Tibial nerve (tissue), 3 donors: ENCODE data around the gene AAMP.

ENCODE experiments used
- POLR2A ChIP-seq, 2 donors: fragments of 450-650 bp; IDR thresholded peaks; one replicate each; pipeline ENCODE4 v1.6.1; 2017; ENCODE audit warnings: antibody characterized with exemption in 2 of 2, mild to moderate bottlenecking in 2 of 2, moderate library complexity in 2 of 2
- TF ChIP-seq, protein P1 (sequence below), 5 experiments: fragments of 200-600 bp in 3 of 5; fragments of 450-650 bp in 2 of 5; sonication (generic) in 3 of 5; IDR thresholded peaks; one replicate each; pipeline ENCODE4 v1.5.1; 2016 to 2019; ENCODE audit warnings: antibody characterized with exemption in 5 of 5, mild to moderate bottlenecking in 3 of 5, moderate library complexity in 2 of 5

GRCh38 chr2:218273908-218274249 is 3.9 kb upstream of the AAMP start:
- TF ChIP-seq, protein P1, sequence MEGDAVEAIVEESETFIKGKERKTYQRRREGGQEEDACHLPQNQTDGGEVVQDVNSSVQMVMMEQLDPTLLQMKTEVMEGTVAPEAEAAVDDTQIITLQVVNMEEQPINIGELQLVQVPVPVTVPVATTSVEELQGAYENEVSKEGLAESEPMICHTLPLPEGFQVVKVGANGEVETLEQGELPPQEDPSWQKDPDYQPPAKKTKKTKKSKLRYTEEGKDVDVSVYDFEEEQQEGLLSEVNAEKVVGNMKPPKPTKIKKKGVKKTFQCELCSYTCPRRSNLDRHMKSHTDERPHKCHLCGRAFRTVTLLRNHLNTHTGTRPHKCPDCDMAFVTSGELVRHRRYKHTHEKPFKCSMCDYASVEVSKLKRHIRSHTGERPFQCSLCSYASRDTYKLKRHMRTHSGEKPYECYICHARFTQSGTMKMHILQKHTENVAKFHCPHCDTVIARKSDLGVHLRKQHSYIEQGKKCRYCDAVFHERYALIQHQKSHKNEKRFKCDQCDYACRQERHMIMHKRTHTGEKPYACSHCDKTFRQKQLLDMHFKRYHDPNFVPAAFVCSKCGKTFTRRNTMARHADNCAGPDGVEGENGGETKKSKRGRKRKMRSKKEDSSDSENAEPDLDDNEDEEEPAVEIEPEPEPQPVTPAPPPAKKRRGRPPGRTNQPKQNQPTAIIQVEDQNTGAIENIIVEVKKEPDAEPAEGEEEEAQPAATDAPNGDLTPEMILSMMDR (IDR thresholded peaks at IDR 0.05), result no peak
- TF ChIP-seq POLR2A (IDR thresholded peaks at IDR 0.05), result no peak
